OCI-LY7 (cell line): ENCODE measurements around the gene PLXNA4. TPM values are rescaled to one million over a fixed set of nuclear protein-coding genes. Genes with fewer than 3 reads are reported as not detected.

Source experiments
- BruUV-seq: library from RNA; stranded (reverse); fragments of 400-500 nt; replicated peaks from 2 replicates; lab custom pipeline; 2021; lab: Mats Ljungman, UMichigan
- CTCF ChIA-PET: fragments of 300-600 bp; sonication (Branson Sonifier 250); formaldehyde crosslinking; loops from one replicate; lab custom pipeline; 2022; ENCODE audit warnings: antibody characterized with exemption; ENCODE audit not compliant: unreplicated experiment; lab: Charles Lee
- POLR2A ChIA-PET: fragments of 300-600 bp; sonication (Branson Sonifier 250); formaldehyde crosslinking; loops from one replicate; lab custom pipeline; 2022; ENCODE audit warnings: antibody characterized with exemption; lab: Charles Lee
- DNase-seq: peaks from one replicate; pipeline ENCODE4 v3.0.0-alpha.2; 2015; ENCODE audit warnings: low spot score
- H2AFZ ChIP-seq: fragments of 200-600 bp; sonication (generic), shearing (Covaris generic); 2 replicates; pipeline ENCODE4 v1.6.1; 2014; ENCODE audit warnings: mild to moderate bottlenecking, antibody characterized with exemption, low read length, moderate library complexity
- H3K27ac ChIP-seq: fragments of 200-600 bp; sonication (generic); 2 replicates; pipeline ENCODE4 v1.5.1; 2014; ENCODE audit warnings: mixed run types, low read depth, mild to moderate bottlenecking, moderate library complexity, low read length, inconsistent platforms; ENCODE audit not compliant: poor library complexity, severe bottlenecking
- H3K36me3 ChIP-seq: fragments of 200-600 bp; sonication (generic); 2 replicates; pipeline ENCODE4 v1.6.1; 2014; ENCODE audit warnings: mild to moderate bottlenecking, antibody characterized with exemption, low read length, moderate library complexity, mixed read lengths; ENCODE audit not compliant: insufficient read depth
- H3K4me1 ChIP-seq: fragments of 200-600 bp; sonication (generic); 2 replicates; pipeline ENCODE4 v1.5.1; 2014; ENCODE audit warnings: mild to moderate bottlenecking, low read length; ENCODE audit not compliant: insufficient read depth, poor library complexity, severe bottlenecking
- H3K4me2 ChIP-seq: fragments of 200-600 bp; sonication (generic); 2 replicates; pipeline ENCODE4 v1.6.1; 2014; ENCODE audit warnings: mild to moderate bottlenecking, low read length
- H3K4me3 ChIP-seq: fragments of 200-600 bp; sonication (generic); 2 replicates; pipeline ENCODE4 v1.5.1; 2014; ENCODE audit warnings: mild to moderate bottlenecking, low read depth, low read length; ENCODE audit not compliant: poor library complexity, severe bottlenecking
- H3K79me2 ChIP-seq: fragments of 200-600 bp; sonication (generic); 2 replicates; pipeline ENCODE4 v1.6.1; 2016; ENCODE audit warnings: low read depth, mild to moderate bottlenecking, low read length, moderate library complexity, mixed read lengths; ENCODE audit not compliant: insufficient read depth
- H3K9me2 ChIP-seq: fragments of 200-600 bp; sonication (generic); 2 replicates; pipeline ENCODE4 v1.6.1; 2016; ENCODE audit warnings: mild to moderate bottlenecking, low read length, mixed read lengths; ENCODE audit not compliant: insufficient read depth
- H3K9me3 ChIP-seq: fragments of 200-600 bp; sonication (generic); 2 replicates; pipeline ENCODE4 v1.6.1; 2014; ENCODE audit warnings: mild to moderate bottlenecking, mixed run types, low read length, mixed read lengths
- H4K20me1 ChIP-seq: fragments of 200-600 bp; sonication (generic); 2 replicates; pipeline ENCODE4 v1.6.1; 2014; ENCODE audit warnings: mild to moderate bottlenecking, antibody characterized with exemption, low read length, moderate library complexity, mixed read lengths; ENCODE audit not compliant: insufficient read depth
- CTCF ChIP-seq: fragments of 200-600 bp; sonication (generic); conservative IDR thresholded peaks from 2 replicates; pipeline ENCODE4 v1.5.1; 2014; ENCODE audit warnings: mild to moderate bottlenecking, antibody characterized with exemption, low read length, moderate library complexity, mixed read lengths
- EZH2phosphoT487 ChIP-seq: fragments of 200-600 bp; sonication (generic); IDR thresholded peaks from 2 replicates; pipeline ENCODE4 v1.6.1; 2018; ENCODE audit warnings: low read depth, borderline replicate concordance, mild to moderate bottlenecking, mixed run types, antibody characterized with exemption, low read length, moderate library complexity, mixed read lengths
- intact Hi-C: fragments of 100-400 bp; cut with micrococcal nuclease; formaldehyde crosslinking; loops from one replicate; pipeline ENCODE4 v1.10.0; 2022; ENCODE audit not compliant: unreplicated experiment
- total RNA-seq, 2 experiments: library from RNA; depleted of rRNA in 1 of 2; stranded (reverse); fragments of >200 nt in 1 of 2; shearing (Covaris generic) in 1 of 2; gene quantifications; 2 replicates each; pipeline ENCODE4 v1.2.3, GENCODE V29; 2014 to 2022

Gene PLXNA4
- total RNA-seq, 2 experiments from 2014 or later: not detected

DNA sequence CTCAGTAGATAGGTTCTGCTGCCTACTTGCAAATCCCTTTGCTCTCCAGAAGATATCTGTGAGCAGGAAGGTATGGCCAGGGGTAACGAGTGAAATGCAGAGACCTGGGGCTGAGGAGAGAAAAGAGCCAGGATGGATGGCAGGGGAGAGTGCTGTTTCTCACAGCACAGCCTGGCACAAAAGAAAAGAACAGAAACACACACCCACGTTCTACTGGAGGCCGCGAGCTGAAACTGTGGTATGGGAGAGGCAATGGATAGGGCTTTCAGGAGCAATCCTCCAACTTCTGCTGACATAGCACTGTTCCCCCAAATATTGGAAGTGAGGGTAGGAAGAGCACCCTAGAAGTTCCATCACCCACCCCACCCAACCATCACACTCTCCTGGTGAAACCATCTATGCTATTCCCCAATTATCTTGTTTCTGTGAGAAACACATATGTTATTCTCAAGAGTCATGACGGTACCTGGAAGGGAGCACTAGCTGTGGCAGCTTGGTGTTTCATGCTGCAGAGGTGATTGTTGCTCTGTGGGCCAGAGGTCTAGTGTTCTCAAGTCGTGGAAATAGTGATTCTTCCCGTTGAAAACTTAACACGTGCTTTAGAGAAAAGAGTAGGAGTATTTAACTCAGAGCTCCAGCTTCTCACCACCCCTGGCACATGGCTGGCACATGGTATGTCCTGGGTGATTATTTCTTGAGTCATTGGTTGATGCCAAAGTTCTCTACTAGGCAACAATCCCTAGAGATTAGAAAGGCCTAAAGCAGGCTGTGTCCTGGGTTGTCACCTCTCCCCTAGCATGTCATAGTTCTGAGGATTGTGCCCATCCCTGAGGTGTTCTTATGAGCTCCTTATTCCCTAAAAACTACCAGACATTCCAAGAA lies 198.3 kb downstream of the PLXNA4 start:
- Histone ChIP-seq H2AFZ (no peak overlapping the region), H3K4me3 (no peak overlapping the region), H3K4me1 (no peaks in the 10 kb centered on the region), H3K36me3 (no peaks in the 10 kb centered on the region), H4K20me1 (no peaks in the 10 kb centered on the region), H3K4me2 (no peak overlapping the region), H3K79me2 (no peaks in the 10 kb centered on the region), H3K27ac (no peak overlapping the region), H3K9me3 (no peaks in the 10 kb centered on the region), H3K9me2 (no peaks in the 10 kb centered on the region)
- POLR2A ChIA-PET: no interaction called here
- CTCF ChIA-PET: no interaction called here
- DNase-seq: no peak
- no TSS peak for BruUV-seq
- TF ChIP-seq EZH2phosphoT487 (no peak), CTCF (no peak)
- intact Hi-C loops: no loop called here

- no peaks in the 10 kb centered on the region for H3K9me3 ChIP-seq
- CTCF ChIA-PET: no interaction called here
- POLR2A ChIA-PET: no interaction called here
- H3K4me3 ChIP-seq: no peak overlapping the region
- no peaks in the 10 kb centered on the region for H3K79me2 ChIP-seq
- no peaks in the 10 kb centered on the region for H3K36me3 ChIP-seq
- no peak for DNase-seq
- H2AFZ ChIP-seq: no peak overlapping the region
- no peaks in the 10 kb centered on the region for H3K4me1 ChIP-seq
- TF ChIP-seq CTCF: no peak
- no peak for TF ChIP-seq EZH2phosphoT487
- no peak overlapping the region for H3K4me2 ChIP-seq
- intact Hi-C loops: no loop called here
- no TSS peak for BruUV-seq
- H3K9me2 ChIP-seq: no peaks in the 10 kb centered on the region
- H4K20me1 ChIP-seq: no peaks in the 10 kb centered on the region
- no peak overlapping the region for H3K27ac ChIP-seq
Observed at GRCh38 chr7:132377015-132377414, 199.3 kb downstream of the PLXNA4 start.

DNA sequence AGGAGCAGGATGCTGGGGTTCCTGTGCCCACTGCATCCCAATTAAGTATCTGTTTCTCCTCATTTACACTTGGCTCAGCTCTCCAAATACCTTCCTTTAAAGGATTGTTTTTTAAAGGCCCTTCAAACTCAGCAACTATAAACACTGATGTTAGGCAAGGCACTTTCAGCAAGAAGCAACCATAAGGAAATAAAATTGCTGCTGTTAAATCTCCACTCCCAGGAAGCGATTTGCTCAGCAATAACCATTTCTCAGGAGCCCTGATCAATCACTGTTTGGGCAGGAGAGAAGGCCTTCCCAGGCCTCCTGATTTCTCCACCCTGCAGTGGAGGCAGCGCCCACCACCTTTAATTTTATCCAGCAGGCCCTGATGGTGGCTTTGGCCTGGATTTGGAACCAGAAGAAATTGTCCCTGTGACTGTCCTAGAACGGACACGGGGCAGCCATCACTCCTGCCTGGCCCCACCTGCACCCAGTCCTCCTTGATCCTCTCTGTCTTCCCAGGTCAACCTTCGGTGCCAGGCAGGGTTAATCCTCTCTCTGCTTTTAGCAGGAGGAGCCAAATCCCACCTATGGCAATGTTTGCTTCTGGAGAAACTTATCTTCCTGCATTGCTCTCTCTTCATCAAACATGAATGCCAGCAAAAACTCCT lies 199.8 kb downstream of the PLXNA4 start:
- intact Hi-C loops: no loop called here
- no peak overlapping the region for H2AFZ ChIP-seq
- BruUV-seq: no TSS peak
- H3K4me1 ChIP-seq: no peaks in the 10 kb centered on the region
- TF ChIP-seq EZH2phosphoT487 (no peak), CTCF (no peak)
- no peaks in the 10 kb centered on the region for H4K20me1 ChIP-seq
- H3K79me2 ChIP-seq: no peaks in the 10 kb centered on the region
- H3K4me3 ChIP-seq: no peak overlapping the region
- DNase-seq: no peak
- POLR2A ChIA-PET: no interaction called here
- CTCF ChIA-PET: no interaction called here
- no peak overlapping the region for H3K4me2 ChIP-seq
- H3K27ac ChIP-seq: no peak overlapping the region
- no peaks in the 10 kb centered on the region for H3K9me3 ChIP-seq
- no peaks in the 10 kb centered on the region for H3K9me2 ChIP-seq
- no peaks in the 10 kb centered on the region for H3K36me3 ChIP-seq
